K562 (cell line): ENCODE results near the gene PRSS50. TPM values are rescaled to one million over a fixed set of nuclear protein-coding genes. Genes with fewer than 3 reads are reported as not detected.

Source experiments
- ATAC-seq: fragments of 200-7000 bp; cut with Tn5 transposase; 3 replicates; pipeline ENCODE4 v1.9.1; 2020; ENCODE audit warnings: moderate library complexity
- BruUV-seq: library from RNA; stranded (reverse); fragments of 400-500 nt; replicated peaks from 2 replicates; lab custom pipeline; 2021; lab: Mats Ljungman, UMichigan
- CTCF ChIA-PET: fragments of 300-600 bp; formaldehyde crosslinking; extraction: SDS; loops from one replicate; lab custom pipeline; 2021; ENCODE audit warnings: low intra/inter-chr PET ratio; lab: Yijun Ruan, JAX
- POLR2A ChIA-PET: fragments of 300-600, 350-650 bp; sonication (Branson Sonifier 250); formaldehyde crosslinking; extraction: SDS; loops from one replicate; lab custom pipeline; 2021; ENCODE audit warnings: antibody characterized with exemption, inconsistent platforms; lab: Yijun Ruan, JAX
- DNase-seq, 4 experiments: peaks; one replicate each; pipeline versions ENCODE4 v3.0.0 to v3.0.0-alpha.2; 2011 to 2018; ENCODE audit warnings: low spot score in 3 of 4, mixed read lengths in 3 of 4; ENCODE audit errors: extremely low read depth in 1 of 4
- FAIRE-seq: peaks from 2 replicates; lab custom pipeline; 2011; peaks lifted over from hg19 to GRCh38; lab: Jason Lieb, UNC
- H2AFZ ChIP-seq: 2 replicates; pipeline ENCODE4 v1.6.0; 2011; ENCODE audit warnings: low read depth, low read length, control low read depth, inconsistent platforms
- H3K27ac ChIP-seq: fragments of 200-600 bp; 3 replicates; pipeline ENCODE4 v1.8.0; 2011; ENCODE audit warnings: low read depth, mild to moderate bottlenecking, control low read depth, inconsistent platforms, low read length, moderate library complexity, mixed read lengths; ENCODE audit errors: extremely low read depth
- H3K27me3 ChIP-seq, 2 experiments: fragments of 300-600 bp in 1 of 2; 2 replicates in 1 of 2; 3 replicates in 1 of 2; pipeline versions ENCODE4 v1.6.0 to v1.8.0; 2011; ENCODE audit warnings: inconsistent platforms in 2 of 2, low read length in 2 of 2, mild to moderate bottlenecking in 1 of 2, mixed read lengths in 1 of 2, moderate library complexity in 1 of 2; ENCODE audit not compliant: control insufficient read depth in 2 of 2, insufficient read depth in 2 of 2
- H3K36me3 ChIP-seq: fragments of 300-600 bp; 3 replicates; pipeline ENCODE4 v1.8.0; 2011; ENCODE audit warnings: mild to moderate bottlenecking, low read length, inconsistent platforms; ENCODE audit not compliant: control insufficient read depth, insufficient read depth
- H3K4me1 ChIP-seq, 2 experiments: fragments of 200-600 bp in 1 of 2; replicated peaks in 1 of 2; 2 replicates in 1 of 2; 3 replicates in 1 of 2; pipeline versions ENCODE4 v1.5.1 to v1.8.0; 2011; ENCODE audit warnings: inconsistent platforms in 2 of 2, low read length in 2 of 2, mild to moderate bottlenecking in 1 of 2, mixed read lengths in 1 of 2, moderate library complexity in 1 of 2; ENCODE audit not compliant: control insufficient read depth in 2 of 2, insufficient read depth in 2 of 2
- H3K4me2 ChIP-seq: 2 replicates; pipeline ENCODE4 v1.6.1; 2011; ENCODE audit warnings: low read length, control low read depth, inconsistent platforms, mixed read lengths; ENCODE audit not compliant: insufficient read depth
- H3K4me3 ChIP-seq: fragments of 200-600 bp; sonication (generic), shearing (Covaris generic); 2 replicates; pipeline ENCODE4 v1.5.1; 2016; ENCODE audit warnings: control low read depth, inconsistent platforms
- H3K79me2 ChIP-seq: fragments of 200-600 bp; 3 replicates; pipeline ENCODE4 v1.8.0; 2011; ENCODE audit warnings: low read length, inconsistent platforms; ENCODE audit not compliant: control insufficient read depth, insufficient read depth
- H3K9ac ChIP-seq, 2 experiments: 2 replicates each; pipeline versions ENCODE4 v1.6.0 to v1.6.1; 2011; ENCODE audit warnings: low read depth in 2 of 2, low read length in 2 of 2, control low read depth in 1 of 2, inconsistent platforms in 1 of 2, mild to moderate bottlenecking in 1 of 2, mixed read lengths in 1 of 2; ENCODE audit not compliant: insufficient read depth in 1 of 2
- H3K9me1 ChIP-seq: one replicate; pipeline ENCODE4 v1.6.0; 2011; ENCODE audit warnings: inconsistent platforms, mild to moderate bottlenecking, low read length, moderate library complexity; ENCODE audit not compliant: control insufficient read depth, insufficient read depth
- H3K9me3 ChIP-seq: replicated peaks from 2 replicates; pipeline ENCODE4 v1.5.1; 2011; ENCODE audit warnings: low read depth, low read length, inconsistent platforms; ENCODE audit not compliant: control insufficient read depth, insufficient read depth
- H4K20me1 ChIP-seq: replicated peaks from 2 replicates; pipeline ENCODE4 v1.6.1; 2011; ENCODE audit warnings: low read length, inconsistent platforms, mixed read lengths; ENCODE audit not compliant: control insufficient read depth, insufficient read depth
- ARNT ChIP-seq, 2 experiments: fragments of 450-650 bp; IDR thresholded peaks; 2 replicates each; pipeline ENCODE4 v1.6.1; 2016; ENCODE audit warnings: mild to moderate bottlenecking in 1 of 2
- FOS ChIP-seq: IDR thresholded peaks from 3 replicates; pipeline ENCODE4 v1.6.1; 2011; ENCODE audit not compliant: insufficient read length; ENCODE audit errors: extremely low read depth
- NCOR1 ChIP-seq: fragments of 450-650 bp; IDR thresholded peaks from 2 replicates; pipeline ENCODE4 v1.6.1; 2016; ENCODE audit warnings: mild to moderate bottlenecking, moderate library complexity
- NFIC ChIP-seq: fragments of 450-650 bp; IDR thresholded peaks from 2 replicates; pipeline ENCODE4 v1.6.1; 2017; ENCODE audit warnings: mild to moderate bottlenecking, inconsistent platforms
- POLR2G ChIP-seq: fragments of 200-400 bp; formaldehyde crosslinking; IDR thresholded peaks from 2 replicates; pipeline ENCODE4 v1.6.1; 2017; ENCODE audit warnings: low read depth, mild to moderate bottlenecking, antibody characterized with exemption, low read length, moderate library complexity
- SIN3B ChIP-seq: fragments of 450-650 bp; IDR thresholded peaks from 2 replicates; pipeline ENCODE4 v1.6.1; 2017; ENCODE audit warnings: low read depth, mild to moderate bottlenecking, moderate library complexity
- SNRNP70 ChIP-seq: fragments of 200-400 bp; formaldehyde crosslinking; optimal IDR thresholded peaks from 2 replicates; pipeline ENCODE3; 2017; ENCODE audit warnings: low read depth, low read length
- SP2 ChIP-seq: IDR thresholded peaks from 2 replicates; pipeline ENCODE4 v1.6.1; 2011; ENCODE audit warnings: mild to moderate bottlenecking, low read depth, low read length, moderate library complexity; ENCODE audit not compliant: poor library complexity, severe bottlenecking; ENCODE audit errors: extremely low read depth
- TARDBP ChIP-seq: fragments of 450-650 bp; IDR thresholded peaks from 2 replicates; pipeline ENCODE4 v1.6.1; 2016
- TCF7 ChIP-seq: sonication (generic); IDR thresholded peaks from 2 replicates; pipeline ENCODE4 v1.6.1; 2016; ENCODE audit warnings: antibody characterized with exemption, borderline replicate concordance
- ZNF584 ChIP-seq: fragments of 200-800 bp; sonication (Bioruptor generic); IDR thresholded peaks from 2 replicates; pipeline ENCODE4 v1.6.1; 2016; ENCODE audit warnings: low read depth, mild to moderate bottlenecking, missing genetic modification characterization, missing compliant biosample characterization
- WGBS: fragments of 100-300 bp; shearing (Covaris generic); methylation state at CpG from one replicate; pipeline ENCODE4 v1.1.6; 2016; ENCODE audit warnings: low coverage, mixed read lengths; ENCODE audit not compliant: insufficient coverage; ENCODE audit errors: missing lambda C conversion rate; 5-methylcytosine and 5-hydroxymethylcytosine counted together
- in situ Hi-C: fragments of 300-500 bp; cut with MboI; formaldehyde crosslinking; loops from 4 replicates; pipeline ENCODE4 v1.15.0; 2018; ENCODE audit warnings: inconsistent platforms, mixed read lengths
- intact Hi-C: fragments of 100-400 bp; cut with micrococcal nuclease; formaldehyde crosslinking; loops from 2 replicates; pipeline ENCODE4 v1.14.2; 2022
- polyA plus RNA-seq, 8 experiments: library from polyadenylated mRNA; depleted of rRNA in 4 of 8; stranded (reverse) in 5 of 8; unstranded in 3 of 8; fragments of >200 nt; fragmentation: Nextera tagmentation in 2 of 8; fragmentation: Illumina TruSeq in 1 of 8; extraction: Ambion mirVana in 2 of 8; extraction: Trizol in 1 of 8; gene quantifications; 2 replicates each; pipeline versions ENCODE4 v1.2.1 to v1.2.3, GENCODE V29; 2011 to 2014; ENCODE audit warnings: inconsistent platforms in 1 of 8, missing spikeins in 1 of 8
- total RNA-seq, 7 experiments: library from RNA; depleted of rRNA in 6 of 7; stranded (reverse); fragments of >200 nt in 6 of 7; fragmentation: Illumina TruSeq in 2 of 7; extraction: Trizol in 2 of 7; gene quantifications; 2 replicates each; pipeline versions ENCODE4 v1.2.1 to v1.2.3, GENCODE V29; 2011 to 2021; ENCODE audit warnings: low replicate concordance in 1 of 7
- TF ChIP-seq, protein P1 (sequence below), 2 experiments: fragments of 450-650 bp in 1 of 2; sonication (generic) in 1 of 2; formaldehyde crosslinking; conservative IDR thresholded peaks; 2 replicates each; pipeline versions ENCODE4 v1.4.0 to v1.8.1; 2020 to 2022; ENCODE audit warnings: mild to moderate bottlenecking in 1 of 2, missing genetic modification reagents in 1 of 2
- TF ChIP-seq, protein P2 (sequence below), 2 experiments: fragments of 250-450 bp in 1 of 2; fragments of 450-650 bp in 1 of 2; sonication (Bioruptor Pico) in 1 of 2; IDR thresholded peaks; 2 replicates each; pipeline versions ENCODE4 v1.6.1 to v1.8.0; 2016 to 2021; ENCODE audit warnings: mild to moderate bottlenecking in 2 of 2, moderate library complexity in 2 of 2, missing compliant biosample characterization in 1 of 2, missing genetic modification characterization in 1 of 2
- TF ChIP-seq, protein P3 (sequence below): sonication (generic); formaldehyde crosslinking; IDR thresholded peaks from 2 replicates; pipeline ENCODE4 v1.8.1; 2023; ENCODE audit warnings: mild to moderate bottlenecking, missing genetic modification reagents
- TF ChIP-seq, protein P4 (sequence below), 2 experiments: fragments of 450-650 bp; IDR thresholded peaks; 2 replicates each; pipeline ENCODE4 v1.6.1; 2018; ENCODE audit warnings: mild to moderate bottlenecking in 2 of 2, low read depth in 1 of 2; ENCODE audit not compliant: partially characterized antibody in 2 of 2

PRSS50 gene
- total and polyA plus RNA-seq, 9 of the 15 experiments (the other 6 are each of a cell fraction or from before 2014, with no cell fraction given) = 0.01 TPM; not detected in 8

DNA sequence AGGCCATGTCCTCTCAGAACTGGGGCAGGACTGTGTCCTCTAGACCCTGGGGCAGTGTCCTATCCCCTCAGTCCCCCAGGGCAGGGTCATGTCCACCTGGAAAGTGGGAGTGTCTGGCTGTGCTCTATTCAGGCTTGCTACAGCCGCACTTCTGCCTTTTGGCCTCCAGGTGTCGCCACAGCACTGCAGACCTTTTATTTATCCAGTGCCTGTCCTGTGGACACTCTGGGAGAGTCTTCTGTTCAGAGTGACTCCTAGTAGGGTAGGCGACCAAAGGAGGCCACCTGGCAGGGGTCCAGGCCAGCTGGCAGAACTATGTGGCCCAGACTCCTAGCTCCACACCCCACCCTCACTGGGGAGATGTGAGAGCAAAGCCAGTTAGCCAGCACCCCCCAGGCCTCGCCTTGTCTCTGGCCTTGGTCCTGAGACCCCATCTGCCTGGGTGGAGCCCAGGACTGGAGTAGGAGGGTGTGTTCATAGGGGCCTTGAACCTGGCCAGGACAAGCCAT is 12.6 kb downstream of the PRSS50 start:
- DNase-seq (peak; percentile 77 to 85 (median 82)), FAIRE-seq (peak; percentile 98), ATAC-seq (peak; percentile 95)
- H3K4me3 ChIP-seq = no peak overlapping the region
- in situ Hi-C loops (no loop called here), intact Hi-C loops (loop anchor here (1.0 to 10.0 kb wide), 5 partner anchors 138 to 670 kb away; no protein-coding TSS in a partner anchor)
- H3K9me3 ChIP-seq = no peaks in the 10 kb centered on the region
- peaks cover 38% of the 10 kb centered on the region for H4K20me1 ChIP-seq
- POLR2A ChIA-PET = no interaction called here
- peaks cover 0 to 8% of the 10 kb centered on the region in 2 experiments; a peak in 2 of 5 replicates for H3K4me1 ChIP-seq
- WGBS = 7% methylated on average over 4 of the region's 4 CpGs
- no peaks in the 10 kb centered on the region for H3K79me2 ChIP-seq
- peaks cover 4 to 54% of the 10 kb centered on the region in 2 experiments; a peak in 4 of 5 replicates for H3K27me3 ChIP-seq
- no peak overlapping the region for H3K27ac ChIP-seq
- CTCF ChIA-PET = interaction anchor here (1.1 to 2.6 kb wide), 6 partner anchors 162 to 666 kb away, joined by 3 to 27 read pairs (median 6); no protein-coding TSS in a partner anchor
- H3K36me3 ChIP-seq = no peaks in the 10 kb centered on the region
- H3K4me2 ChIP-seq = no peak overlapping the region
- no peak overlapping the region for H3K9ac ChIP-seq
- BruUV-seq = no TSS peak
- H2AFZ ChIP-seq = no peak overlapping the region
- H3K9me1 ChIP-seq = no peaks in the 10 kb centered on the region
- TF ChIP-seq FOS (no peak), SNRNP70 (no peak), SP2 (no peak), ARNT (IDR thresholded peaks at IDR 0.05) (0 out of 4 replicates have a peak, but pooled peaks of 1 of the 2 experiments have one; percentile 32), NCOR1 (no peak), TCF7 (no peak), POLR2G (no peak), TARDBP (peak; percentile 47; the same call in 1 of the 2 replicates), ZNF584 (CRISPR knock-in tag) (no peak), SIN3B (0 out of 2 replicates have a peak, but pooled peaks have one; percentile 26), NFIC (peak; percentile 56)
- TF ChIP-seq, protein P1, sequence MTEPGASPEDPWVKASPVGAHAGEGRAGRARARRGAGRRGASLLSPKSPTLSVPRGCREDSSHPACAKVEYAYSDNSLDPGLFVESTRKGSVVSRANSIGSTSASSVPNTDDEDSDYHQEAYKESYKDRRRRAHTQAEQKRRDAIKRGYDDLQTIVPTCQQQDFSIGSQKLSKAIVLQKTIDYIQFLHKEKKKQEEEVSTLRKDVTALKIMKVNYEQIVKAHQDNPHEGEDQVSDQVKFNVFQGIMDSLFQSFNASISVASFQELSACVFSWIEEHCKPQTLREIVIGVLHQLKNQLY (CRISPR knock-in tag; conservative IDR thresholded peaks at IDR 0.05) = no peak
- TF ChIP-seq, protein P2, sequence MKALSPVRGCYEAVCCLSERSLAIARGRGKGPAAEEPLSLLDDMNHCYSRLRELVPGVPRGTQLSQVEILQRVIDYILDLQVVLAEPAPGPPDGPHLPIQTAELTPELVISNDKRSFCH (CRISPR knock-in tag; IDR thresholded peaks at IDR 0.05) = no peak
- TF ChIP-seq, protein P2 (tag; IDR thresholded peaks at IDR 0.05) = 0 out of 2 replicates have a peak, but pooled peaks have one; percentile 49
- TF ChIP-seq, protein P3, sequence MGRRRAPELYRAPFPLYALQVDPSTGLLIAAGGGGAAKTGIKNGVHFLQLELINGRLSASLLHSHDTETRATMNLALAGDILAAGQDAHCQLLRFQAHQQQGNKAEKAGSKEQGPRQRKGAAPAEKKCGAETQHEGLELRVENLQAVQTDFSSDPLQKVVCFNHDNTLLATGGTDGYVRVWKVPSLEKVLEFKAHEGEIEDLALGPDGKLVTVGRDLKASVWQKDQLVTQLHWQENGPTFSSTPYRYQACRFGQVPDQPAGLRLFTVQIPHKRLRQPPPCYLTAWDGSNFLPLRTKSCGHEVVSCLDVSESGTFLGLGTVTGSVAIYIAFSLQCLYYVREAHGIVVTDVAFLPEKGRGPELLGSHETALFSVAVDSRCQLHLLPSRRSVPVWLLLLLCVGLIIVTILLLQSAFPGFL (CRISPR knock-in tag) = 0 out of 2 replicates have a peak, but pooled peaks have one; percentile 47
- TF ChIP-seq, protein P4, sequence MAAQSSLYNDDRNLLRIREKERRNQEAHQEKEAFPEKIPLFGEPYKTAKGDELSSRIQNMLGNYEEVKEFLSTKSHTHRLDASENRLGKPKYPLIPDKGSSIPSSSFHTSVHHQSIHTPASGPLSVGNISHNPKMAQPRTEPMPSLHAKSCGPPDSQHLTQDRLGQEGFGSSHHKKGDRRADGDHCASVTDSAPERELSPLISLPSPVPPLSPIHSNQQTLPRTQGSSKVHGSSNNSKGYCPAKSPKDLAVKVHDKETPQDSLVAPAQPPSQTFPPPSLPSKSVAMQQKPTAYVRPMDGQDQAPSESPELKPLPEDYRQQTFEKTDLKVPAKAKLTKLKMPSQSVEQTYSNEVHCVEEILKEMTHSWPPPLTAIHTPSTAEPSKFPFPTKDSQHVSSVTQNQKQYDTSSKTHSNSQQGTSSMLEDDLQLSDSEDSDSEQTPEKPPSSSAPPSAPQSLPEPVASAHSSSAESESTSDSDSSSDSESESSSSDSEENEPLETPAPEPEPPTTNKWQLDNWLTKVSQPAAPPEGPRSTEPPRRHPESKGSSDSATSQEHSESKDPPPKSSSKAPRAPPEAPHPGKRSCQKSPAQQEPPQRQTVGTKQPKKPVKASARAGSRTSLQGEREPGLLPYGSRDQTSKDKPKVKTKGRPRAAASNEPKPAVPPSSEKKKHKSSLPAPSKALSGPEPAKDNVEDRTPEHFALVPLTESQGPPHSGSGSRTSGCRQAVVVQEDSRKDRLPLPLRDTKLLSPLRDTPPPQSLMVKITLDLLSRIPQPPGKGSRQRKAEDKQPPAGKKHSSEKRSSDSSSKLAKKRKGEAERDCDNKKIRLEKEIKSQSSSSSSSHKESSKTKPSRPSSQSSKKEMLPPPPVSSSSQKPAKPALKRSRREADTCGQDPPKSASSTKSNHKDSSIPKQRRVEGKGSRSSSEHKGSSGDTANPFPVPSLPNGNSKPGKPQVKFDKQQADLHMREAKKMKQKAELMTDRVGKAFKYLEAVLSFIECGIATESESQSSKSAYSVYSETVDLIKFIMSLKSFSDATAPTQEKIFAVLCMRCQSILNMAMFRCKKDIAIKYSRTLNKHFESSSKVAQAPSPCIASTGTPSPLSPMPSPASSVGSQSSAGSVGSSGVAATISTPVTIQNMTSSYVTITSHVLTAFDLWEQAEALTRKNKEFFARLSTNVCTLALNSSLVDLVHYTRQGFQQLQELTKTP (IDR thresholded peaks at IDR 0.05; ENCODE audit: low read depth in 1 of 2, partially characterized antibody in 2 of 2) = peak in 1 of 2 experiments; percentile 43
